Trophoblast cell (in vitro differentiated cells and primary cell): ENCODE measurements around the gene TSPAN4.
A peak's percentile ranks its signal among the peaks of the same experiment; 100 is the strongest.

Source experiments
- DNase-seq, 2 donors: peaks; one replicate each; pipeline ENCODE4 v3.0.0-alpha.2; 2016
- H2AFZ ChIP-seq: 2 replicates; pipeline ENCODE4 v1.6.1; 2013; ENCODE audit warnings: low read length, moderate library complexity, mild to moderate bottlenecking; ENCODE audit not compliant: insufficient read depth, poor library complexity
- H2AK5ac ChIP-seq: 2 replicates; pipeline ENCODE4 v1.6.1; 2013; ENCODE audit warnings: mild to moderate bottlenecking, low read length
- H2BK120ac ChIP-seq: 2 replicates; pipeline ENCODE4 v1.6.1; 2013; ENCODE audit warnings: low read length, mild to moderate bottlenecking, moderate library complexity; ENCODE audit not compliant: insufficient read depth, poor library complexity
- H2BK12ac ChIP-seq: 2 replicates; pipeline ENCODE4 v1.6.1; 2013; ENCODE audit warnings: mild to moderate bottlenecking, low read length, moderate library complexity
- H2BK5ac ChIP-seq: 2 replicates; pipeline ENCODE4 v1.6.1; 2013; ENCODE audit warnings: low read length, low read depth, moderate library complexity, mild to moderate bottlenecking; ENCODE audit not compliant: poor library complexity
- H3K14ac ChIP-seq: 2 replicates; pipeline ENCODE4 v1.6.1; 2013; ENCODE audit warnings: mild to moderate bottlenecking, low read length
- H3K18ac ChIP-seq: 2 replicates; pipeline ENCODE4 v1.6.1; 2013; ENCODE audit warnings: mild to moderate bottlenecking, low read length
- H3K23ac ChIP-seq: 2 replicates; pipeline ENCODE4 v1.6.1; 2013; ENCODE audit warnings: low read length
- H3K27ac ChIP-seq: 2 replicates; pipeline ENCODE4 v1.5.1; 2013; ENCODE audit warnings: low read depth, mild to moderate bottlenecking, inconsistent platforms, low read length, moderate library complexity
- H3K27me3 ChIP-seq: 2 replicates; pipeline ENCODE4 v1.6.1; 2013; ENCODE audit warnings: inconsistent platforms, mild to moderate bottlenecking, low read length, moderate library complexity; ENCODE audit not compliant: insufficient read depth
- H3K36me3 ChIP-seq, 2 experiments: 1 replicate in 1 of 2; 2 replicates in 1 of 2; pipeline ENCODE4 v1.6.1; 2013; ENCODE audit warnings: low read length in 2 of 2, mild to moderate bottlenecking in 2 of 2, moderate library complexity in 1 of 2; ENCODE audit not compliant: insufficient read depth in 2 of 2, control insufficient read depth in 1 of 2
- H3K4ac ChIP-seq: 2 replicates; pipeline ENCODE4 v1.6.1; 2013; ENCODE audit warnings: low read depth, mild to moderate bottlenecking, low read length, moderate library complexity
- H3K4me1 ChIP-seq, 2 experiments: 1 replicate in 1 of 2; 2 replicates in 1 of 2; pipeline ENCODE4 v1.6.1; 2013; ENCODE audit warnings: low read length in 2 of 2, mild to moderate bottlenecking in 2 of 2, moderate library complexity in 1 of 2; ENCODE audit not compliant: insufficient read depth in 2 of 2, control insufficient read depth in 1 of 2
- H3K4me2 ChIP-seq: 2 replicates; pipeline ENCODE4 v1.6.1; 2013; ENCODE audit warnings: inconsistent platforms, mild to moderate bottlenecking, low read length, moderate library complexity
- H3K4me3 ChIP-seq: 2 replicates; pipeline ENCODE4 v1.5.1; 2013; ENCODE audit warnings: mild to moderate bottlenecking, low read depth, low read length, inconsistent platforms
- H3K79me1 ChIP-seq: one replicate; pipeline ENCODE4 v1.6.1; 2013; ENCODE audit warnings: low read length
- H3K79me2 ChIP-seq: 2 replicates; pipeline ENCODE4 v1.6.1; 2013; ENCODE audit warnings: low read length, mild to moderate bottlenecking; ENCODE audit not compliant: control insufficient read depth, insufficient read depth, poor library complexity
- H3K9ac ChIP-seq: 2 replicates; pipeline ENCODE4 v1.6.1; 2013; ENCODE audit warnings: mild to moderate bottlenecking, low read length
- H3K9me3 ChIP-seq: 2 replicates; pipeline ENCODE4 v1.6.1; 2013; ENCODE audit warnings: low read depth, mild to moderate bottlenecking, control low read depth, inconsistent platforms, low read length; ENCODE audit not compliant: insufficient read depth
- H4K12ac ChIP-seq: 2 replicates; pipeline ENCODE4 v1.6.1; 2013; ENCODE audit warnings: low read depth, mild to moderate bottlenecking, low read length, moderate library complexity
- H4K8ac ChIP-seq: 2 replicates; pipeline ENCODE4 v1.6.1; 2013; ENCODE audit warnings: low read depth, mild to moderate bottlenecking, low read length, moderate library complexity
- H4K91ac ChIP-seq: one replicate; pipeline ENCODE4 v1.6.1; 2013; ENCODE audit warnings: low read depth, mild to moderate bottlenecking, low read length, moderate library complexity
- WGBS: extraction: QIAGEN DNeasy Blood & Tissue Kit; methylation state at CpG from one replicate; pipeline ENCODE4 v1.1.7; 2013; ENCODE audit warnings: missing lambda C conversion rate; ENCODE audit not compliant: insufficient read length, insufficient coverage; ENCODE audit errors: extremely low coverage; 5-methylcytosine and 5-hydroxymethylcytosine counted together

The TSPAN4 gene

DNA sequence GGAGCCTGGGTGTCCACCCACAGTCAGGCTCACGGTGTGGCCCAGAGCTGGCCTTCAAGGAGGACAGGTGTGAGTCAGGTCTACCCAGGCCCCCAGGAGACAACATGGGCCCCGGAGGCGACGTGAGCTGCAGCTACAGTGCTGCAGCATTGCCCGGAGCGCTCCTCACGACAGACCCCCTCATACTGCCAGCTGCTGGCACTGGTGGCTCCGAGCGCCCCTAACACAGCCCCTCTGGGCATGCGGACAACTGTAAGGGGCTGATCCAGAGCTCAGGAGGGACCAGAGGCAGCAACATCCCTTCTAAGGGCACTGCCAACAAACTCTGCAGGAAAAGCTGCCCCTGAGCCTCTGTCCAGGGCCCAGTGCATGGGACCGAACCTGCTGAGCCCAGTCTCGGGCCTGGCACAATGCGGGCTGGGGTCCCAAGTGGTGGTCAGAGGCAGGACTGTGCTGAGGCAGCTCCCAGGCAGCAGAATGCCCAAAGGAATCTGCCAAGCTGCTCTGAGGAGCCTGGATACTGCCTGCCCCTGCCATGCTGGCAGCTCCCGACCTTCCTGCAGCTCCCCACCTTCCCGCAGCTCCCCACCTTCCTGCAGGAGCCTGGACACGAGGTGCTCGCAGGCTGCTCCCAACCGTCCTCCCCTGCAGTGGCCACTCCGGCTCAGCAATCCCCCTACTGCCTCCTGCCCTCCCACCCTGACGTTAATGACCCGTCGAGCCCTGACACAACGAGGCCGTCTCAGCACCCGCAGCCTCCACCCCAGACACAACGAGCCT, 52.9 kb downstream of the TSPAN4 start:
- H4K12ac ChIP-seq, result peak overlapping the region; percentile 15
- H3K4ac ChIP-seq, result no peak overlapping the region
- H4K8ac ChIP-seq, result no peak overlapping the region
- H3K4me3 ChIP-seq, result no peak overlapping the region
- no CpG with 5 or more reads among the region's 26 CpGs for WGBS
- no peak overlapping the region for H3K4me2 ChIP-seq
- H3K27ac ChIP-seq, result no peak overlapping the region
- no peaks in the 10 kb centered on the region for H3K79me1 ChIP-seq
- H3K79me2 ChIP-seq, result no peaks in the 10 kb centered on the region
- H3K18ac ChIP-seq, result no peak overlapping the region
- no peak overlapping the region for H2AK5ac ChIP-seq
- H3K36me3 ChIP-seq, result peaks cover 23 to 37% of the 10 kb centered on the region in 2 experiments
- H2BK120ac ChIP-seq, result no peak overlapping the region
- DNase-seq, result no peak
- no peaks in the 10 kb centered on the region for H3K27me3 ChIP-seq
- H4K91ac ChIP-seq, result no peak overlapping the region
- no peak overlapping the region for H3K14ac ChIP-seq
- H2AFZ ChIP-seq, result no peak overlapping the region
- H3K23ac ChIP-seq, result no peak overlapping the region
- peaks cover 2% of the 10 kb centered on the region for H3K9me3 ChIP-seq
- no peak overlapping the region for H2BK5ac ChIP-seq
- H3K4me1 ChIP-seq, result no peaks in the 10 kb centered on the region
- no peak overlapping the region for H2BK12ac ChIP-seq
- no peak overlapping the region for H3K9ac ChIP-seq

GRCh38 chr11:897253-898142, 54.8 kb downstream of the TSPAN4 start:
- Histone ChIP-seq H3K9me3 (peaks cover 2% of the 10 kb centered on the region), H2BK5ac (no peak overlapping the region), H3K79me1 (no peaks in the 10 kb centered on the region), H3K23ac (no peak overlapping the region), H2AK5ac (no peak overlapping the region), H2BK120ac (no peak overlapping the region), H3K4me1 (no peaks in the 10 kb centered on the region), H3K36me3 (peaks cover 43 to 49% of the 10 kb centered on the region in 2 experiments), H3K14ac (no peak overlapping the region), H4K12ac (no peak overlapping the region), H2AFZ (no peak overlapping the region), H3K4me3 (no peak overlapping the region), H3K79me2 (no peaks in the 10 kb centered on the region), H3K4me2 (no peak overlapping the region), H4K8ac (no peak overlapping the region), H3K27me3 (no peaks in the 10 kb centered on the region), H3K18ac (no peak overlapping the region), H3K27ac (no peak overlapping the region), H3K4ac (no peak overlapping the region), H3K9ac (no peak overlapping the region), H4K91ac (no peak overlapping the region), H2BK12ac (no peak overlapping the region)
- no peak for DNase-seq
- WGBS, result no CpG with 5 or more reads among the region's 17 CpGs

- peaks cover 49 to 54% of the 10 kb centered on the region in 2 experiments for H3K36me3 ChIP-seq
- H3K9ac ChIP-seq, result no peak overlapping the region
- no peaks in the 10 kb centered on the region for H3K27me3 ChIP-seq
- H4K8ac ChIP-seq, result no peak overlapping the region
- no peak overlapping the region for H3K18ac ChIP-seq
- no peak overlapping the region for H3K4me3 ChIP-seq
- no peak overlapping the region for H2AFZ ChIP-seq
- DNase-seq, result no peak
- no peaks in the 10 kb centered on the region for H3K79me1 ChIP-seq
- peaks cover 2% of the 10 kb centered on the region for H3K9me3 ChIP-seq
- no peaks in the 10 kb centered on the region for H3K79me2 ChIP-seq
- H3K4me1 ChIP-seq, result no peaks in the 10 kb centered on the region
- no peak overlapping the region for H3K27ac ChIP-seq
- no peak overlapping the region for H3K4me2 ChIP-seq
- no peak overlapping the region for H3K23ac ChIP-seq
- H2AK5ac ChIP-seq, result no peak overlapping the region
- no peak overlapping the region for H4K91ac ChIP-seq
- H3K4ac ChIP-seq, result no peak overlapping the region
- H2BK120ac ChIP-seq, result no peak overlapping the region
- H2BK12ac ChIP-seq, result no peak overlapping the region
- no peak overlapping the region for H4K12ac ChIP-seq
- no peak overlapping the region for H3K14ac ChIP-seq
- no peak overlapping the region for H2BK5ac ChIP-seq
- WGBS, result no CpG with 5 or more reads among the region's 10 CpGs
Measured at GRCh38 chr11:898143-898511, 55.5 kb downstream of the TSPAN4 start.

DNA sequence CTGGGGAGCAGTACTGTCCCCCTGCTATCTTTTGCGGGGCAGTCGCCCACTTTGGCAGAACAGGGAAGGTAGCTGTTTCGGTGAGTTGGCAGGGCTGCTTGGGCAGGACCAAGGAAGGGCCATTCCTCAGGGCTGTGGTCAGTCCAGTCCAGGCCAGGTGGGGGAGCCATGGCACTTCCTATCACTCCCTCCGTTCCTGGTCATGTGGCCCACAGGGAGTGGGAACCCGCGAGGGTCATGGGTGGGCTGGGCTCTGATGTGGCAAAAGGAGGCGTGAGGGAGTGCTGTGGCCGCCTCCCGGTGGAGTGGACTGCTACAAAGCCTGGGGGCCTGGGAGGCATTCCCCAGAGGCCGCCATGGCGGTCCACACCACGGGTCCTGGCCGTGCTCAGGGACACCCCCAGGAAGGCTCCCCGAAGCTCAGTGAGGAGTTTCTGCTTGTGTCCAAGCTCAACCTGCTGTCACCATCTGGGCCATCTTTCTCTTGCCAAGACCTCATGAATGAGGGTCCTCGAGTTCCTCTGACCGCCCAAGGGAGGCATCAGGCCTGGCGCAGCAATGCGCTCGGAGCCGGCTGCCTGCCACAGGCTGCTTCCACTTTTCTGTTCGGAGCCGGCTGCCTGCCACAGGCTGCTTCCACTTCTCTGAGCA, 56.0 kb downstream of the TSPAN4 start:
- no peak overlapping the region for H3K4ac ChIP-seq
- H3K4me2 ChIP-seq, result no peak overlapping the region
- WGBS, result no CpG with 5 or more reads among the region's 22 CpGs

More for the DNA sequence above, 56.0 kb downstream of the TSPAN4 start:
- Histone ChIP-seq H2BK120ac (no peak overlapping the region), H3K9me3 (peaks cover 2% of the 10 kb centered on the region), H3K36me3 (peaks cover 53 to 57% of the 10 kb centered on the region in 2 experiments), H3K9ac (no peak overlapping the region), H2BK5ac (no peak overlapping the region), H3K14ac (no peak overlapping the region), H3K27me3 (no peaks in the 10 kb centered on the region), H3K18ac (no peak overlapping the region), H3K27ac (no peak overlapping the region), H3K4me3 (no peak overlapping the region), H4K91ac (no peak overlapping the region), H4K8ac (no peak overlapping the region), H3K79me2 (no peaks in the 10 kb centered on the region), H2AK5ac (no peak overlapping the region), H3K23ac (no peak overlapping the region), H4K12ac (no peak overlapping the region), H3K4me1 (no peaks in the 10 kb centered on the region), H3K79me1 (no peaks in the 10 kb centered on the region), H2BK12ac (no peak overlapping the region), H2AFZ (no peak overlapping the region)
- DNase-seq, result peak in 1 of 2 donors; percentile 47
